Stomach smooth muscle (tissue), 2 donors: ENCODE results near the gene SYNDIG1L.

ENCODE experiments used
- H3K27ac ChIP-seq: one replicate; pipeline ENCODE4 v1.7.0; 2013; ENCODE audit warnings: mild to moderate bottlenecking, low read length, inconsistent platforms
- H3K27me3 ChIP-seq, 2 donors: one replicate each; pipeline ENCODE4 v1.7.0; 2013; ENCODE audit warnings: low read length in 2 of 2; ENCODE audit not compliant: insufficient read depth in 2 of 2, control insufficient read depth in 1 of 2
- H3K36me3 ChIP-seq, 2 donors: one replicate each; pipeline ENCODE4 v1.7.0; 2013; ENCODE audit warnings: low read length in 2 of 2; ENCODE audit not compliant: control insufficient read depth in 2 of 2, insufficient read depth in 2 of 2
- H3K4me1 ChIP-seq: one replicate; pipeline ENCODE4 v1.7.0; 2013; ENCODE audit warnings: low read length; ENCODE audit not compliant: control insufficient read depth, insufficient read depth
- H3K4me3 ChIP-seq, 2 donors: one replicate each; pipeline ENCODE4 v1.7.0; 2013; ENCODE audit warnings: low read length in 2 of 2
- H3K9ac ChIP-seq, 2 donors: one replicate each; pipeline ENCODE4 v1.7.0; 2013; ENCODE audit warnings: low read length in 2 of 2, mild to moderate bottlenecking in 1 of 2
- H3K9me3 ChIP-seq, 2 donors: one replicate each; pipeline ENCODE4 v1.7.0; 2013; ENCODE audit warnings: low read length in 2 of 2; ENCODE audit not compliant: control insufficient read depth in 2 of 2
- donor health status: healthy.
- donor health status: Pancreatic carcinoma.

Gene SYNDIG1L

DNA sequence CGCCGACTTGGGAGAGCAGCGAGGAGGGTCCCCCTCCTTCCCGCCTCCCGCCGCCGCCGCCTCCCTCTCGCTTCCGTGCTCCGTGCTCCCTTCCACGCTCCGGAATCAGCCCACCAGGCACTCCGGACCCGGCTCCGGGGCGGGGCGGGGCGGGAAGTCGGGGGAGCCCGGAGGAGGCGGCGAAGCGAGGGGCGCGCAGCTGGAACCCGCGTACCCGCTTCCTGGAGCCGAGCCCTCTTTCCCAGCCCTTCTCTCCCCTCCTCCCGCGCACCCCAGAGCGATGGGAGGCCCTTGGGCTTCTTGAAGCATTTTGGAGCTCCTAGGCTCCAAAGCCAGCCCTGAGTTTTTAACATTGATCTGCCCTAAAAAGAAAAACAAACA, at the start of gene SYNDIG1L:
Gene SYNDIG1L (minus strand): TSS at position 9 of the 381 bp plus-strand sequence. CDS start 16,466 bp downstream, outside the sequence.
- Histone ChIP-seq H3K9ac (no peak within 1 kb of the TSS), H3K4me1 (peaks cover 2% of the 10 kb centered on the region), H3K27me3 (peaks cover 16 to 19% of the 10 kb centered on the region in 2 donors), H3K4me3 (no peak within 1 kb of the TSS), H3K27ac (no peak within 1 kb of the TSS), H3K9me3 (no peaks in the 10 kb centered on the region), H3K36me3 (no peaks in the 10 kb centered on the region)

DNA sequence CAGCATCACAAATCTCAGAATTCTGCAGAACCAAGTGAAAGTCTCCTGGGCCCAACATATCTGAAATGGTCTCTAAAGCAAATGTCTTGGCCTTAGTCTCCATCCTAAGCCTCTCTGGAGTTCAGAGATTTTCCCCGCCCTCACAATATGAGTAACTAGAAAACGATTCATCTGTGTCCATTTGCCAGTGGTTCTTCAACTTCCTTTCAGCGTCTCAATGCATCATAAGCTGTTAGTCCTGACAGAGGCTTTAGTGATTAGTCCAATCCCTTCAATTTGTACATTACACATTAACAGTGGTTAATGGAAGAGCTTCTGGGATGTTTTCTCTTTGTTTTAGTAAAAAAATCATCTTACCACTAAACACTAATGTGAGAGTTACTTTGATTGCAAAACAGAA, 49.7 kb upstream of the SYNDIG1L start:
- no peak overlapping the region for H3K27ac ChIP-seq
- H3K4me3 ChIP-seq: no peak overlapping the region
- H3K4me1 ChIP-seq: peaks cover 3% of the 10 kb centered on the region
- H3K36me3 ChIP-seq: peaks cover 37 to 42% of the 10 kb centered on the region in 2 donors
- no peaks in the 10 kb centered on the region for H3K9me3 ChIP-seq
- H3K27me3 ChIP-seq: no peaks in the 10 kb centered on the region
- no peak overlapping the region for H3K9ac ChIP-seq

DNA sequence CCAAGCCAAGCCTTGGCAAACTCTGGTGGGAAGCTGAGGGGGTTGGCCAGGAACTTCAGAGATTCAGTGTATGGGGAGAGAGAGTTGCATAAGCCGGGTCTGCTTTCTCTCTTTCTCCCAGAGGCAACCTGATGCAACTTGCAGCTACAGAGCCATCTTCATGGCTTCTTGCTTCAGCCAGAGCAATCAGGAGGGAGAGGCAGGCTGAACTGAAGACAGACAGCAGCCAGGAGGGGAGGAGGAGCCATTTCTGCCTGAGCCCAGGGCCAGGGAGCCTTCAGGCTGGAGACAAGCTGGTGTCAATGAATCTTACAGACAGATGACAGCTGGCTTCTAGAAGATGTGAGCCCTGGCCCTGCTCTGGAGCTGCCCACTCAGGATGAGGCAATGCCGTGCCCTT, 48.4 kb upstream of the SYNDIG1L start:
- Histone ChIP-seq H3K27ac (no peak overlapping the region), H3K4me3 (no peak overlapping the region), H3K4me1 (peaks cover 5% of the 10 kb centered on the region), H3K9ac (no peak overlapping the region), H3K36me3 (peaks cover 26 to 31% of the 10 kb centered on the region in 2 donors), H3K27me3 (no peaks in the 10 kb centered on the region), H3K9me3 (no peaks in the 10 kb centered on the region)

DNA sequence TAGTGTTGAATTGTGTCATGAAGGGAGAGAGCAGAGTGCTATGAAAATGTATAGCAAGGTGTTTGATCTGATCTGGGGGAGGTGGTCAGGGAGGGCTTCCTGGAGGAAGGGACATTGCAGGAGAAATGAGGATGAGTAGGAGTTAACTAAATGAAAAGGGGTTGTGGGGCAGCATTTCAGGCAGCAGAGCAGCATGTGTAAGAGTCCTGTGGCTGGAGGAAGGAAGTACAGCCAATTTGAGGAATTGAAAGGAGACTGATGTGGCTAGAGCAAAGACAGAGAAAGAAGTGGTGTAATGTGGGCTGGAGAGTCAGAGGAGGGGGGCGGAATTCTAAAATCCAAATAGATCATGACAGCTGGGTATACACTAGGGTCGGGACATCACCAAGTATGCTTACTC, 46.6 kb upstream of the SYNDIG1L start:
- no peak overlapping the region for H3K9ac ChIP-seq
- H3K4me1 ChIP-seq: peaks cover 5% of the 10 kb centered on the region
- H3K9me3 ChIP-seq: no peaks in the 10 kb centered on the region
- peaks cover 18 to 20% of the 10 kb centered on the region in 2 donors for H3K36me3 ChIP-seq
- H3K27ac ChIP-seq: no peak overlapping the region
- no peak overlapping the region for H3K4me3 ChIP-seq
- no peaks in the 10 kb centered on the region for H3K27me3 ChIP-seq

DNA sequence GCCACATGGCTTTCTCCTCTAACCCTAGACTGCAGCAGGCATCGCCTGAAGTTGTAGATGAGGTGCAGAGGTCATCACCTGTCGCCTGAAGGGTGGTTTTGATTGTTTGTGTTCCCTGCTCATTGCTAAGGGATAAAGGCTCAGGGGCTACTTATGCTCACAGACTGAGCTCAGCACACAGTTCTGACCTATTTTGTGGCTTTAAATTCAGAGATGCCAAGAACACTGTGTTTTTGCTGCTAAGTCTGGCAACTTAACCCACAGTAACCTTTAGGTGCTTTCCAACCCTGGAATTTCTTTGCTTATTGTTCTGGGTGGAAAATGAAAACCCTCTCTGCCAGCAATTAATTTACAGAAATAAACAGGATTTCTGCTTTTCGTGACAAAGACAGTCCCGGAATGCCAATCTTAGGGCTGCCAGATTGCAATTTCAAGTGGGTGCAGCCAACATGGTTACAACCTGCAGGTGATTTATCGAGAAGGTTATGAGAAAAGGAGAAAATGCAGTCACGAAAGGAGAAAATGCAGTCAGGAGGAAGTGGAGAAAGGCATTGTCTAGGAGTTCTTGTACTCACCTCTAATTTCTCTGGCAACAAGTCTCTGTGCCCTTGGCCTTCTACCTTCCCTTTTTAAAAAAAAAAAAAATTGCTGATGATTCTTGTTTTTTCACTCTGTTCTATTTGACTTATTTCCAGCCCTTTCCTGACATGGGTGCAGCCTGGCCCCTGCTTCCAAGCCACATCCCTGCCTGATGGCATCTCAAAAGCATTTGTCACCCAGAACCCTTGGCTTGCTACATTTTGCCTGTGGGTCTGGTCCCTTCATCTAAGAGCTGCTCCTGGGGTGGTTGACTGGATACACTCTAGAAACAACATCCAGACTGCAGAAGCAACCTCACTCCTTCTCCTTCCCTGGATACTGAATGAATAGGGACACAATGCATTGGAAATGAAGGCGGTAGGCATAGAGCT, 43.8 kb upstream of the SYNDIG1L start:
- Histone ChIP-seq H3K27ac (no peak overlapping the region), H3K27me3 (no peaks in the 10 kb centered on the region), H3K4me3 (no peak overlapping the region), H3K4me1 (peaks cover 2% of the 10 kb centered on the region), H3K9me3 (no peaks in the 10 kb centered on the region), H3K36me3 (peaks cover 13 to 17% of the 10 kb centered on the region in 2 donors), H3K9ac (no peak overlapping the region)

DNA sequence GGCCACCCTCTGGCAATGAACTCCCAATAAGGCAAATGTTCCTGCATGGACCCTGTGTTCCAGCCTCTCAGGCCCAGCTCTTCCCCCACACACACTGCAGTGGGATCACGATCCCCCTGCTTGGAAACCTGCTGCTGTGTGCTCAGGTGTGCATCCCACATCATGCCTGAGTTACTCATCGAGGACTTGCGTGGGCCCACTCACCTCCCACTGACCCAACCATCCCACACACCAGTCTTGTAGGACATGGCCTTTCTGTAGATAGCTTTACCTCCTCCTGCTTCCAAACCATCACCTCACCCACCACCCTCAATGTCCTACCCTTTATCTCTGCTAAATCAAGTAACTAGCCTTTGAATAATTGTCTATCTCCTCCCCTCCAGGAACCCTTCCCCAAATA, 42.5 kb upstream of the SYNDIG1L start:
- Histone ChIP-seq H3K27ac (no peak overlapping the region), H3K4me3 (no peak overlapping the region), H3K4me1 (peaks cover 2% of the 10 kb centered on the region), H3K27me3 (no peaks in the 10 kb centered on the region), H3K9me3 (no peaks in the 10 kb centered on the region), H3K9ac (no peak overlapping the region), H3K36me3 (peaks cover 2 to 6% of the 10 kb centered on the region in 2 donors)

DNA sequence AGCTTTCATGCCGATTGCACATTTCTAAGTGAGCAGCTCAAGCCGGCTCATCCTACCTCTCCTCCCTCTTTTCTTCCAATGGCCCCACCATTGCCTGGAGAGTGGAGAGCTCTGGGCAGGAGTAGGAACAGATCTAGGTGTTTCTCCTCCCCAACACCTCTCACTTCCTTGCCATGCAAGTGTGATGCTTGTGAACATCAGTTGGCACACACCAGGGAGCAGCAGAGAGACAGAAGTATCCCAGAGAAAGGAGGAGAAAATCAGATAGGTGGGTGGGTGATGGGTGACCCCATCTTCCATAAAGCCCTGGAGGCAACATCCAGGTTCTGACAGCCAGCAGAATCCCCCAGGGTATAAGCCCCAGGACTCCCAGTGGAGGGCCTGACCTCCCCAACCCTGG, 39.3 kb upstream of the SYNDIG1L start:
- Histone ChIP-seq H3K9ac (no peak overlapping the region), H3K27me3 (no peaks in the 10 kb centered on the region), H3K4me3 (no peak overlapping the region), H3K27ac (no peak overlapping the region), H3K36me3 (no peaks in the 10 kb centered on the region), H3K9me3 (no peaks in the 10 kb centered on the region), H3K4me1 (peaks cover 2% of the 10 kb centered on the region)

DNA sequence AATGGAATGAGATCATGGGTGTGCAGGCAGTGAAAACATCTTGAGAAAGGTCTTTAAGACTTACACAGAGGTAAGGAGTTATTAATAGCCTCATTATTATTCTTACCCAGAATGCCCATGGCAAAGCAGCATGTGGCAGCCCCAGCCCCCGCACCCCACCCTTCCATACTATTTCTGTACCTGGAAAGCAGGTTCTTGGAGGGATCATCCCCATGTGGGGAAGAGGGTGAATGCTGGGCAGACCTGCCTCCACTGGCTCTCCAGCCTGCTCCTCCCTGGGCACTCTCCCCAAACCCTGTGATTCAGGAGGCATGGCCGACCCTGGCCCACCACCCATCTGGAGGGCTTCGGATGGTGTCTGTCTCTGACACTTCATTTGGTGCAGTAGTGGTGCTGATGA, 38.8 kb upstream of the SYNDIG1L start:
- no peaks in the 10 kb centered on the region for H3K9me3 ChIP-seq

DNA sequence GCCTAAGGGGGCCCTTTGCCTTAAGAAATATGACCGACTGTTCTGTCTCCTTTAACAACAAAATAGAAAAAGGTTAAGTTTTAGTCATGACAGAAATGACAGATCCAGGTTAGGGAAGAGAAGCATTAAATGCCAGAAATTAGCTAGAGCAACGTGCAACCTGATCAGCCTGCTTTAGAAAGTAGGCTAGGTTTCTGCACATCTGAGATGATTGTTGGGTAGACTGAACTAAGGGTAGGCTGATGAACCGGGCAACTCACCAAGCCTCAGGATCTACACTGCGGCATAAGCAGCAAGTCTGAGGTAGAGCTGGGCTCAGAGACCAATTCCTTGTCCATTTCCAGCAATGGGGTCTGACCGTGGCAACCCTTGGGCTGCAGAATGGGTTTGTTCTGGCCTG, 37.7 kb upstream of the SYNDIG1L start:
- H3K27me3 ChIP-seq: no peaks in the 10 kb centered on the region

More for the DNA sequence above, 38.8 kb upstream of the SYNDIG1L start:
- Histone ChIP-seq H3K4me3 (no peak overlapping the region), H3K27me3 (no peaks in the 10 kb centered on the region), H3K9ac (no peak overlapping the region), H3K36me3 (no peaks in the 10 kb centered on the region), H3K4me1 (no peaks in the 10 kb centered on the region), H3K27ac (no peak overlapping the region)

DNA sequence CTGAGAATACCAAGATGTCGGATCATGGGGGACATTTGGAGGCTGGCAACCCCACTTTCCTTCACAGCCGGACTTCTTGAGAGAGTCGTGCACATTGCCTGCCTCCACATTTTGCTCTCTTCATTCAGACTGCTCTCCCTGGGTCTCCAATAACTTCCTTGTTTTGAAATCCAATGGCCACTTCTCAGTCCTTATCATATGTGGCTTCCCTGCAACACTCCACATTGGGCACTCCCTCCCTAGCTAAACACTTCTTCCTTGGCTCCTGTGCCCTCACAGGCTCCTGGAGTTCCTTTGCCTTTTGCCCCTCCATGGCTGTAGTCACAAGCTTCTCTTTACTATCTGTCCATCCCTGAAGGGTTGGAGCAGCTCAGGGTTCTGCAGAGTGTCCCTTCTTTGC, 37.0 kb upstream of the SYNDIG1L start:
- no peak overlapping the region for H3K9ac ChIP-seq
- H3K4me1 ChIP-seq: no peaks in the 10 kb centered on the region
- H3K36me3 ChIP-seq: no peaks in the 10 kb centered on the region
- no peaks in the 10 kb centered on the region for H3K9me3 ChIP-seq
- no peak overlapping the region for H3K4me3 ChIP-seq
- H3K27ac ChIP-seq: no peak overlapping the region
- no peaks in the 10 kb centered on the region for H3K27me3 ChIP-seq

More for the DNA sequence above, 37.7 kb upstream of the SYNDIG1L start:
- no peaks in the 10 kb centered on the region for H3K36me3 ChIP-seq
- no peaks in the 10 kb centered on the region for H3K4me1 ChIP-seq
- H3K9ac ChIP-seq: no peak overlapping the region
- H3K27ac ChIP-seq: no peak overlapping the region
- H3K4me3 ChIP-seq: no peak overlapping the region
- H3K9me3 ChIP-seq: no peaks in the 10 kb centered on the region

DNA sequence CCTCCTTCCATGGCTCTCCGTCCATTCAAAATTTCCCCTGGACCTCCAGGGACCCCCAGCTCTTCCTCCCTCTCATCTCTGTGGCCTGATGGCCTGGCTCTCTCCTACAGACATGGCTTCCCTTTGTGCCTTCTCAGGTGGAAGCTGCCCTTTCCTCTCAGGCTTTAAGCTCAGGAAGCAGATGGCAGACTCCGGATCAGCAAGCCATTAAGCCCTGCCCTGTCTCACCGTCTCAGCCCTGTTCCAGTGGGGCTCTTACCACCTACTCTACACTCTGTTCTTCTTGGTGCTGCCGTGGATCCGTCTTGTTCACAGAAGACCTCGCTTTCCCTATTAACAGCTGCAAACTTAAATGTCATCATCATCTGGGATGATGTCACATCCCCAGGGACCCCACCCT, 34.0 kb upstream of the SYNDIG1L start:
- no peak overlapping the region for H3K9ac ChIP-seq
- H3K4me1 ChIP-seq: no peaks in the 10 kb centered on the region
- H3K36me3 ChIP-seq: no peaks in the 10 kb centered on the region
- H3K27ac ChIP-seq: no peak overlapping the region
- no peaks in the 10 kb centered on the region for H3K9me3 ChIP-seq
- no peak overlapping the region for H3K4me3 ChIP-seq
- no peaks in the 10 kb centered on the region for H3K27me3 ChIP-seq
